Tibial artery (tissue), 4 donors: ENCODE measurements around the gene SORCS2.

Experiments used
- DNase-seq, 2 donors: peaks; one replicate each; pipeline ENCODE4 v3.0.0-alpha.2; 2019
- H3K27ac ChIP-seq, 2 donors: fragments of 200-600 bp; sonication (generic) in 1 of 2; 1 replicate in 1 of 2; 2 replicates in 1 of 2; pipeline ENCODE4 v1.5.1; 2018 to 2019; ENCODE audit warnings: mild to moderate bottlenecking in 1 of 2
- H3K27me3 ChIP-seq, 2 donors: fragments of 200-600 bp; sonication (generic) in 1 of 2; one replicate each; pipeline versions ENCODE4 v1.5.1 to v1.6.0; 2016 to 2019
- H3K36me3 ChIP-seq, 3 donors: fragments of 200-600 bp; sonication (generic) in 2 of 3; one replicate each; pipeline ENCODE4 v1.5.1; 2016 to 2019; ENCODE audit warnings: mild to moderate bottlenecking in 2 of 3
- H3K4me1 ChIP-seq, 4 donors: fragments of 200-600 bp; sonication (generic) in 2 of 4; 1 replicate in 3 of 4; 2 replicates in 1 of 4; pipeline ENCODE4 v1.5.1; 2016 to 2019
- H3K4me3 ChIP-seq, 2 donors: fragments of 200-600 bp; sonication (generic) in 1 of 2; 1 replicate in 1 of 2; 2 replicates in 1 of 2; pipeline ENCODE4 v1.5.1; 2018 to 2019; ENCODE audit warnings: mild to moderate bottlenecking in 2 of 2
- H3K9me3 ChIP-seq, 3 donors: fragments of 200-600 bp; sonication (generic) in 1 of 3; one replicate each; pipeline ENCODE4 v1.5.1; 2016 to 2019
- CTCF ChIP-seq, 2 experiments: fragments of 200-600 bp in 1 of 2; fragments of 450-650 bp in 1 of 2; IDR thresholded peaks; one replicate each; pipeline ENCODE4 v1.5.1; 2017 to 2019; ENCODE audit warnings: antibody characterized with exemption in 2 of 2, mild to moderate bottlenecking in 1 of 2, moderate library complexity in 1 of 2
- intact Hi-C: fragments of 100-400 bp; cut with DNase I; formaldehyde crosslinking; loops from one replicate; pipeline ENCODE4 v1.15.0; 2023; ENCODE audit warnings: low total_unique reads

Gene SORCS2

GRCh38 chr4:7362341-7362740 is 170.0 kb downstream of the SORCS2 start:
- peaks cover 0 to 16% (median 14%) of the 10 kb centered on the region in 4 donors for H3K4me1 ChIP-seq
- H3K9me3 ChIP-seq, result no peaks in the 10 kb centered on the region
- no peak overlapping the region for H3K27ac ChIP-seq
- intact Hi-C loops, result no loop called here
- peaks cover 0 to 23% of the 10 kb centered on the region in 2 donors for H3K27me3 ChIP-seq
- TF ChIP-seq CTCF (IDR thresholded peaks at IDR 0.05), result no peak
- DNase-seq, result no peak
- no peak overlapping the region for H3K4me3 ChIP-seq
- H3K36me3 ChIP-seq, result no peaks in the 10 kb centered on the region

GRCh38 chr4:7362862-7363430 is 170.6 kb downstream of the SORCS2 start:
- Histone ChIP-seq H3K4me1 (peaks cover 0 to 21% (median 19%) of the 10 kb centered on the region in 4 donors), H3K4me3 (no peak overlapping the region), H3K9me3 (no peaks in the 10 kb centered on the region), H3K27ac (no peak overlapping the region), H3K27me3 (peaks cover 0 to 27% of the 10 kb centered on the region in 2 donors), H3K36me3 (no peaks in the 10 kb centered on the region)
- no peak for DNase-seq
- intact Hi-C loops, result no loop called here
- TF ChIP-seq CTCF (IDR thresholded peaks at IDR 0.05), result no peak

GRCh38 chr4:7364979-7365378 is 172.6 kb downstream of the SORCS2 start:
- Histone ChIP-seq H3K4me1 (peaks cover 0 to 28% (median 21%) of the 10 kb centered on the region in 4 donors), H3K27ac (no peak overlapping the region), H3K9me3 (no peaks in the 10 kb centered on the region), H3K36me3 (no peaks in the 10 kb centered on the region), H3K27me3 (peaks cover 0 to 43% of the 10 kb centered on the region in 2 donors), H3K4me3 (no peak overlapping the region)
- intact Hi-C loops, result no loop called here
- no peak for TF ChIP-seq CTCF (IDR thresholded peaks at IDR 0.05)
- DNase-seq, result no peak

GRCh38 chr4:7365462-7366179 is 173.3 kb downstream of the SORCS2 start:
- TF ChIP-seq CTCF (IDR thresholded peaks at IDR 0.05), result no peak
- Histone ChIP-seq H3K4me1 (peaks cover 0 to 28% (median 21%) of the 10 kb centered on the region in 4 donors), H3K9me3 (no peaks in the 10 kb centered on the region), H3K4me3 (no peak overlapping the region), H3K27me3 (peaks cover 0 to 47% of the 10 kb centered on the region in 2 donors), H3K27ac (no peak overlapping the region), H3K36me3 (no peaks in the 10 kb centered on the region)
- intact Hi-C loops, result no loop called here
- no peak for DNase-seq

- no peak for DNase-seq
- Histone ChIP-seq H3K27me3 (peaks cover 0 to 54% of the 10 kb centered on the region in 2 donors), H3K4me3 (no peak overlapping the region), H3K36me3 (no peaks in the 10 kb centered on the region), H3K4me1 (peaks cover 0 to 26% (median 21%) of the 10 kb centered on the region in 4 donors), H3K27ac (no peak overlapping the region), H3K9me3 (no peaks in the 10 kb centered on the region)
- no peak for TF ChIP-seq CTCF (IDR thresholded peaks at IDR 0.05)
- intact Hi-C loops, result no loop called here
These were observed 174.0 kb downstream of the SORCS2 start for GRCh38 chr4:7366180-7366945.
